Chondrocyte (in vitro differentiated cells): ENCODE results near the gene RHOG. TPM values are rescaled to one million over a fixed set of nuclear protein-coding genes. Genes with fewer than 3 reads are reported as not detected.

Source experiments
- DNase-seq: peaks from one replicate; pipeline ENCODE4 v3.0.0; 2021; ENCODE audit warnings: mixed read lengths, low spot score
- H3K27ac Mint-ChIP-seq: one replicate; pipeline ENCODE4 v1.8.0; 2021; ENCODE audit warnings: mild to moderate bottlenecking, moderate library complexity, mixed read lengths; ENCODE audit not compliant: unreplicated experiment
- H3K27me3 Mint-ChIP-seq: 2 replicates; pipeline ENCODE4 v1.8.0; 2021; ENCODE audit warnings: low read depth, mixed read lengths
- H3K36me3 Mint-ChIP-seq: 2 replicates; pipeline ENCODE4 v1.8.0; 2021; ENCODE audit warnings: low read depth, mixed read lengths
- H3K4me1 Mint-ChIP-seq: 2 replicates; pipeline ENCODE4 v1.8.0; 2021; ENCODE audit warnings: low read depth, mild to moderate bottlenecking, mixed read lengths
- H3K4me3 Mint-ChIP-seq: one replicate; pipeline ENCODE4 v1.8.0; 2021; ENCODE audit warnings: mild to moderate bottlenecking, moderate library complexity, mixed read lengths; ENCODE audit not compliant: unreplicated experiment
- H3K9me3 Mint-ChIP-seq: 2 replicates; pipeline ENCODE4 v1.8.0; 2021; ENCODE audit warnings: low read depth, mixed read lengths
- total RNA-seq: library from RNA; stranded (reverse); gene quantifications from 3 replicates; pipeline ENCODE4 v1.2.1, GENCODE V29; 2021
- TF ChIP-seq, protein P1 (sequence below): fragments of 200-600 bp; sonication (generic); IDR thresholded peaks from 2 replicates; pipeline ENCODE4 v1.5.0; 2021; ENCODE audit warnings: antibody characterized with exemption, mild to moderate bottlenecking, moderate library complexity

Gene RHOG
- total RNA-seq, 1 donor from 2014 or later, result 38.9 TPM

DNA sequence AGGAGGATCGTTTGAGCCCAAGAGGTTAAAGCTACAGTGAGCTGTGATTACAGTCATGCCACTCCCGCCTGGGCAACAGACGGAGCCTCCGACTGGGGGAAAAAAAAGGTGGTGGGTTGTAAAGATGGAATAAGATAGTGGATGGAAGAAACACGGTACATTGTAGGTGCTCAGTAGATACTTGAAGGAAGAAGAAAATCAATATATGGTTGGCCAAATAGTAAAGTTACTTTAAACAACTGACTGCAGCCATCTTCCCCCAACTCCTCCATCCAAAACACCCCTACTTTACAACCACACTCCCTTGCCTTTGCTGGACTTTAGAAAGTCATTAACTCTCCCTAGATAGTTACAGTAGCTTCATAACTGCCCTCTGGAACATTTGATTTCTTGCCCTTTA lies 40.9 kb downstream of the RHOG start:
- Mint-ChIP-seq H3K27me3 (no peaks in the 10 kb centered on the region), H3K4me3 (no peak overlapping the region), H3K36me3 (no peaks in the 10 kb centered on the region), H3K9me3 (no peaks in the 10 kb centered on the region), H3K27ac (no peak overlapping the region), H3K4me1 (peaks cover 36% of the 10 kb centered on the region)
- DNase-seq, result no peak
- TF ChIP-seq, protein P1, sequence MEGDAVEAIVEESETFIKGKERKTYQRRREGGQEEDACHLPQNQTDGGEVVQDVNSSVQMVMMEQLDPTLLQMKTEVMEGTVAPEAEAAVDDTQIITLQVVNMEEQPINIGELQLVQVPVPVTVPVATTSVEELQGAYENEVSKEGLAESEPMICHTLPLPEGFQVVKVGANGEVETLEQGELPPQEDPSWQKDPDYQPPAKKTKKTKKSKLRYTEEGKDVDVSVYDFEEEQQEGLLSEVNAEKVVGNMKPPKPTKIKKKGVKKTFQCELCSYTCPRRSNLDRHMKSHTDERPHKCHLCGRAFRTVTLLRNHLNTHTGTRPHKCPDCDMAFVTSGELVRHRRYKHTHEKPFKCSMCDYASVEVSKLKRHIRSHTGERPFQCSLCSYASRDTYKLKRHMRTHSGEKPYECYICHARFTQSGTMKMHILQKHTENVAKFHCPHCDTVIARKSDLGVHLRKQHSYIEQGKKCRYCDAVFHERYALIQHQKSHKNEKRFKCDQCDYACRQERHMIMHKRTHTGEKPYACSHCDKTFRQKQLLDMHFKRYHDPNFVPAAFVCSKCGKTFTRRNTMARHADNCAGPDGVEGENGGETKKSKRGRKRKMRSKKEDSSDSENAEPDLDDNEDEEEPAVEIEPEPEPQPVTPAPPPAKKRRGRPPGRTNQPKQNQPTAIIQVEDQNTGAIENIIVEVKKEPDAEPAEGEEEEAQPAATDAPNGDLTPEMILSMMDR, result no peak

DNA sequence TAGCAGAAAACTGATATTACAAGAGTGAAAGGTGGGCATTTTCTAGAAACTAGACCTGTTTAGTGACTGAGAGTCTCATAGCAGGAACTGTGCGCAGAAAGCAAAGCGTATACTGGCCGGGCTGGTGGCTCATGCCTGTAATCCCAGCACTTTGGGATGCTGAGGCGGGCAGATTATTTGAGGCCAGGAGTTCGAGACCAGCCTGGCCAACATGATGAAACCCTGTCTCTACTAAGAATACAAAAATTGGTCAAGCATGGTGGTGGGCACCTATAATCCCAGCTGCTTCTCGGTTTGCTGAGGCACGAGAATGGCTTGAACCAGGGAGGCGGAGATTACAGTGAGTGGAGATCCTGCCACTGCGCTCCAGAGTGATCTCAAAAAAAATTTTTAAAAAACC lies 41.6 kb downstream of the RHOG start:
- no peak for DNase-seq
- TF ChIP-seq, protein P1, result no peak
- Mint-ChIP-seq H3K9me3 (no peaks in the 10 kb centered on the region), H3K36me3 (no peaks in the 10 kb centered on the region), H3K27ac (peak overlapping the region; percentile 41), H3K27me3 (no peaks in the 10 kb centered on the region), H3K4me3 (no peak overlapping the region), H3K4me1 (peaks cover 38% of the 10 kb centered on the region)

- Mint-ChIP-seq H3K36me3 (peaks cover 6% of the 10 kb centered on the region), H3K4me3 (peak within 1 kb of the TSS; percentile 93), H3K27me3 (no peaks in the 10 kb centered on the region), H3K9me3 (no peaks in the 10 kb centered on the region), H3K4me1 (peaks cover 35% of the 10 kb centered on the region), H3K27ac (peak within 1 kb of the TSS; percentile 98)
- peak; percentile 100 for DNase-seq
- TF ChIP-seq, protein P1, result no peak
Measured at GRCh38 chr11:3797329-3798090, 43.2 kb downstream of the RHOG start, which contains the start of gene NUP98. Gene NUP98 (minus strand): TSS chr11:3797554. CDS start chr11:3782117, 15,437 bp downstream.

DNA sequence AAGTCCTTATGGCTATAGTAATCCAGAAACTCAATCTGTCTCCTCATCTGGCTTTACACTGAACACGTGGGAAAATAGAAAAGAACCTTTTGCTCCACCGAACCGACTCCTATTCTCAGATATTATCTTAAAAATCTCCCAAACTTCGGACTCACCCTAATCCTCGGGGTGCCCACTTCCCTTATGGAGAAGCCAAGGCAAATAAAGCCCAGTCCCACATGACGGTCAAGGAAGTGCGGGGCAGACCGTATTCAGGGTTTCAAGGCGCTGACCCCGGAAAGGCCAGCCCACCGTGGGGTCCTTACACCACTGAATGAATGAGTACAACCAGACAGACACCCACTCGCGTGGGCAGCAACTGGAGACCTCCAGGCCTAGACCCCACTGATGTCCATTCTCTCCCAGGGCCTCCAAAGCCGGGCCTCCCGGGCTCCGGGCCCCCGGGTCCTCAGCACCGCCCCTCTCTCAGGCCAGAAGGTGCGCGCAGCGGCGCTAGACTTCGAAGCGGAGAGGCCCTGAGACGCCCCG lies 43.9 kb downstream of the RHOG start:
- TF ChIP-seq, protein P1, result peak; percentile 32
- peak overlapping the region; percentile 98 for H3K27ac Mint-ChIP-seq

DNA sequence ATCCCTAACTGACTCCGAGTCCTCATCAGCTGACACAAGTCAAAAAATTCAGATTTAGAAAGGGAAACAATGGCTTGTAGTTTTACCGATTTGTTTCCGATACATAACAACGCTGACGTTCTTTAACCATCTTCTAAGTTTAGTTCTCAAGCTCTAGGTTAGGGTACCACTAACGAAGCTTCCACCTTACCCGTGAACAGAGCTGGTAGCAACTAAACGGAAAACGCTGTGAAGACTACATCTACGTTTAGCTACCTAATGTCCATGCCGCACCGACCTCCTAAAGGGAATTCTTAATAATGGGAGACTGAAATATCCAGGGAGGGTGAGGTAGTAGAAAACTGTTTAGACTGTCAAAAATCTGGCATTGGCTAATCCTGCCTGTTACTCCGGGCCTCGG lies 44.4 kb downstream of the RHOG start:
- Mint-ChIP-seq H3K27ac (peak overlapping the region; percentile 98), H3K36me3 (peaks cover 10% of the 10 kb centered on the region), H3K27me3 (no peaks in the 10 kb centered on the region), H3K9me3 (no peaks in the 10 kb centered on the region), H3K4me3 (peak overlapping the region; percentile 93), H3K4me1 (peaks cover 31% of the 10 kb centered on the region)
- TF ChIP-seq, protein P1, result no peak
- no peak for DNase-seq

More for the DNA sequence above, 43.9 kb downstream of the RHOG start:
- DNase-seq, result peak; percentile 93
- peaks cover 31% of the 10 kb centered on the region for H3K4me1 Mint-ChIP-seq
- no peaks in the 10 kb centered on the region for H3K9me3 Mint-ChIP-seq
- H3K27me3 Mint-ChIP-seq, result no peaks in the 10 kb centered on the region
- peaks cover 10% of the 10 kb centered on the region for H3K36me3 Mint-ChIP-seq
- H3K4me3 Mint-ChIP-seq, result peak overlapping the region; percentile 93
